Measurements from ENCODE around the gene ZC3H18.

The ZC3H18 gene

DNA sequence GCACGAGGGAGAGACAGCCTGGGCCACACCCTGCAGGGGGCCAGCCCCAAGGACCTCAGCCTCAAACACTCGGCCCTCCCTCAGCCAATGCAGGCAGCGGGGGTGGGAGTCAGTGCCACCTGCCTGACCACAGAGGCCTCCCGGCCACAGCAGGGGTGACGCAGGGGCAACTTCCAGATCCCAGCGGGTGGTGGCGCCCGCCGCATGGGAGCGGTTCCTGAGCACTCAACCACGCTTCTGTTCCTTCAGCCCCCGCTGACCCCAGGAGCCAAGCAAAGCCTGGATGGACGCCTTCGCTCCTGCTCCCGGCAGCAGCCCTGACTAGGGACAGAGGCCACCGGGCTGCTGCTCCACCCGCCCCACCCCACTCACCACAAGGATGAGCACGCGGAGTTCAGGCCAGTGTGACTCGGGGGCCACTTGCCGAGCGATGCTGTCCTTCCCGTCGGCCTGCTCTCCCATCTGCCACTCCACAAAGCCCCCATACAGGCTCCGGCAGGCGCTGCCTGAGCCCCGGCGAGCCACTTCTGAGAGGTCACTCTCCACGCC is 85.6 kb downstream of the ZC3H18 start:
- H3K36me3 ChIP-seq (ENCODE audit: control insufficient read depth, insufficient read depth, low read length, severe bottlenecking): peaks cover 76% of the 10 kb centered on the region
- no peak overlapping the region for H3K4me3 ChIP-seq (ENCODE audit: low read length)

GRCh38 chr16:88656291-88656980 is 86.2 kb downstream of the ZC3H18 start:
- peaks cover 1% of the 10 kb centered on the region for H3K4me1 ChIP-seq (ENCODE audit: control insufficient read depth, insufficient read depth, low read length)
- peak overlapping the region; percentile 22 for H3K9ac ChIP-seq (ENCODE audit: low read length)
- H3K4me3 ChIP-seq (ENCODE audit: low read length): no peak overlapping the region
- no peak for DNase-seq (ENCODE audit: low read depth)
- no peaks in the 10 kb centered on the region for H3K27me3 ChIP-seq (replicated peaks; ENCODE audit: control insufficient read depth, insufficient read depth, low read length)
- H3K36me3 ChIP-seq (ENCODE audit: control insufficient read depth, insufficient read depth, low read length, severe bottlenecking): peaks cover 76% of the 10 kb centered on the region
- no peaks in the 10 kb centered on the region for H3K9me3 ChIP-seq (ENCODE audit: control insufficient read depth, low read length)

More for the DNA sequence above, 85.6 kb downstream of the ZC3H18 start:
- H3K4me1 ChIP-seq (ENCODE audit: control insufficient read depth, insufficient read depth, low read length): peaks cover 6% of the 10 kb centered on the region
- H3K27me3 ChIP-seq (replicated peaks; ENCODE audit: control insufficient read depth, insufficient read depth, low read length): no peaks in the 10 kb centered on the region
- H3K9ac ChIP-seq (ENCODE audit: low read length): no peak overlapping the region
- H3K9me3 ChIP-seq (ENCODE audit: control insufficient read depth, low read length): no peaks in the 10 kb centered on the region
- no peak for DNase-seq (ENCODE audit: low read depth)

- Histone ChIP-seq H3K27me3 (replicated peaks; ENCODE audit: control insufficient read depth, insufficient read depth, low read length) (no peaks in the 10 kb centered on the region), H3K4me3 (ENCODE audit: low read length) (no peak overlapping the region), H3K9ac (ENCODE audit: low read length) (no peak overlapping the region), H3K4me1 (ENCODE audit: control insufficient read depth, insufficient read depth, low read length) (no peaks in the 10 kb centered on the region), H3K36me3 (ENCODE audit: control insufficient read depth, insufficient read depth, low read length, severe bottlenecking) (peaks cover 71% of the 10 kb centered on the region), H3K9me3 (ENCODE audit: control insufficient read depth, low read length) (no peaks in the 10 kb centered on the region)
- no peak for DNase-seq (ENCODE audit: low read depth)
Measured at GRCh38 chr16:88657371-88657770, 87.2 kb downstream of the ZC3H18 start.

GRCh38 chr16:88658714-88659113 is 88.5 kb downstream of the ZC3H18 start:
- no peaks in the 10 kb centered on the region for H3K9me3 ChIP-seq (ENCODE audit: control insufficient read depth, low read length)
- DNase-seq (ENCODE audit: low read depth): no peak
- no peaks in the 10 kb centered on the region for H3K4me1 ChIP-seq (ENCODE audit: control insufficient read depth, insufficient read depth, low read length)
- no peaks in the 10 kb centered on the region for H3K27me3 ChIP-seq (replicated peaks; ENCODE audit: control insufficient read depth, insufficient read depth, low read length)
- H3K36me3 ChIP-seq (ENCODE audit: control insufficient read depth, insufficient read depth, low read length, severe bottlenecking): peaks cover 57% of the 10 kb centered on the region
- H3K9ac ChIP-seq (ENCODE audit: low read length): peak overlapping the region; percentile 29
- H3K4me3 ChIP-seq (ENCODE audit: low read length): peak overlapping the region; percentile 58

- Histone ChIP-seq H3K9ac (ENCODE audit: low read length) (peak overlapping the region; percentile 29), H3K4me1 (ENCODE audit: control insufficient read depth, insufficient read depth, low read length) (peaks cover 3% of the 10 kb centered on the region), H3K36me3 (ENCODE audit: control insufficient read depth, insufficient read depth, low read length, severe bottlenecking) (peaks cover 53% of the 10 kb centered on the region), H3K4me3 (ENCODE audit: low read length) (peak overlapping the region; percentile 58), H3K9me3 (ENCODE audit: control insufficient read depth, low read length) (no peaks in the 10 kb centered on the region), H3K27me3 (replicated peaks; ENCODE audit: control insufficient read depth, insufficient read depth, low read length) (no peaks in the 10 kb centered on the region)
- DNase-seq (ENCODE audit: low read depth): no peak
Measured at GRCh38 chr16:88659160-88659559, 89.0 kb downstream of the ZC3H18 start.

DNA sequence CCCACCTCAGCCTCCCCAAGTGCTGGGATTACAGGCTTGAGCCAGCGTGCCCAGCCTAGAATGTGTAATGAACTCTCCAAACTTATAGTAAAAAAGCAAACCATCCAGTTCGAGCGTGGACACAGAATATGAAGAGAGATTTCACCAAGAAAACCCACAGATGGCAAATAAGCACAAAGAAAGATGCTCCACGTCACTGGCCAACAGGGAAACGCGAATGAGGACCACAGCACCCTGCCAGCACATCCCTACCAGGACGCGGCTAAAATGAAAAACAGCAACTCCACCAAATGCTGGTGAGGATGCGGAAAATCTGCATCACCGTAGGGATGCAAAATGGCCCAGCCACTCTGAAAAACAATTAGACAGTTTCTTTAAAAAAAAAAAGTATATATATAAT is 91.3 kb downstream of the ZC3H18 start:
- H3K9ac ChIP-seq (ENCODE audit: low read length): peak overlapping the region; percentile 72

GRCh38 chr16:88662222-88662842 is 92.1 kb downstream of the ZC3H18 start:
- Histone ChIP-seq H3K4me1 (ENCODE audit: control insufficient read depth, insufficient read depth, low read length) (peaks cover 13% of the 10 kb centered on the region), H3K27me3 (replicated peaks; ENCODE audit: control insufficient read depth, insufficient read depth, low read length) (no peaks in the 10 kb centered on the region), H3K36me3 (ENCODE audit: control insufficient read depth, insufficient read depth, low read length, severe bottlenecking) (peaks cover 25% of the 10 kb centered on the region), H3K9ac (ENCODE audit: low read length) (peak overlapping the region; percentile 99), H3K9me3 (ENCODE audit: control insufficient read depth, low read length) (no peaks in the 10 kb centered on the region), H3K4me3 (ENCODE audit: low read length) (peak overlapping the region; percentile 90)
- peak; percentile 44 for DNase-seq (ENCODE audit: low read depth)

More for the DNA sequence above, 91.3 kb downstream of the ZC3H18 start:
- Histone ChIP-seq H3K4me3 (ENCODE audit: low read length) (peak overlapping the region; percentile 90), H3K36me3 (ENCODE audit: control insufficient read depth, insufficient read depth, low read length, severe bottlenecking) (peaks cover 33% of the 10 kb centered on the region), H3K9me3 (ENCODE audit: control insufficient read depth, low read length) (no peaks in the 10 kb centered on the region), H3K27me3 (replicated peaks; ENCODE audit: control insufficient read depth, insufficient read depth, low read length) (no peaks in the 10 kb centered on the region), H3K4me1 (ENCODE audit: control insufficient read depth, insufficient read depth, low read length) (peaks cover 13% of the 10 kb centered on the region)
- DNase-seq (ENCODE audit: low read depth): no peak

DNA sequence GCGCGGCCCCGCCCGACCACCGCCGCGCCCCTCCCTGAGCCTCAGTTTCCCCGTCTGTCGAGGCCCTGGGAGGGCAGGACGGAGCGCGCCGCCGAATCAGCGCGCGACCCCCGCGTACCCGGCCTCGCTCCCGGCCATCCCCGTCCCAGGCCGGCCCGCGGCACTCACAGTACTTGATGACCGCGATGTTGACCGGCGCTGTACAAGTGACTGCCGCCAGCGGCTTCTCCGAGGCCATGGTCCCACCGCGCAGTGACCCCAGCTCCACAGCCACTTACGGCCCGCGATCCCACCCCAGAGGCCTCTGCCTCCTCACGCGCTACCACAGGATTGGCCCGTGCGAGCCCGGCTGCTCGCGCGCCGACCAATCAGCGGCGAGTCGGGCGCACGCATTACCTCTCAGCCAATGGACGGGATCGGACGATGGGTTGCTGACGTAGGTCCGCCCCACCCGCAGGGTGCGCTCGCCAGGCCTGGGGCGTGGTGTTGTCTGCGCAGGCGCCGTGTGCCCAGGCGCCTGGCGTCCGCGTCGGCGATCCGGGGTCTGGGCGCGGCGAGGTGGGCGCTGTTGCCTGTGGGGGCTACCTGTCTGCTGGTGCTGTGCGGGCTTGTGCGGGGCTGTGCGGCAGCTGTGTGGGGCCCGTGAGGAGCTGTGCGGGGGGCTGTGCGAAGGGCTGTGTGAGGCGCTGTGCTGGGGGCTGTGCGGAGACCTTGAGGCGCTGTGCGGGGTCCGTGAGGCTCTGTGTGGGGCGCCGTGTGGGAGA is 92.8 kb downstream of the ZC3H18 start, which contains the start of gene MVD:
Gene MVD (minus strand): TSS at position 249 of the 764 bp plus-strand sequence. CDS start 11 bp downstream, at position 238.
- Histone ChIP-seq H3K4me3 (ENCODE audit: low read length) (peak within 1 kb of the TSS; percentile 90), H3K9ac (ENCODE audit: low read length) (peak within 1 kb of the TSS; percentile 99), H3K36me3 (ENCODE audit: control insufficient read depth, insufficient read depth, low read length, severe bottlenecking) (peaks cover 18% of the 10 kb centered on the region), H3K4me1 (ENCODE audit: control insufficient read depth, insufficient read depth, low read length) (peaks cover 13% of the 10 kb centered on the region), H3K9me3 (ENCODE audit: control insufficient read depth, low read length) (no peaks in the 10 kb centered on the region), H3K27me3 (replicated peaks; ENCODE audit: control insufficient read depth, insufficient read depth, low read length) (no peaks in the 10 kb centered on the region)
- DNase-seq (ENCODE audit: low read depth): peak; percentile 99

GRCh38 chr16:88665148-88665547 is 94.9 kb downstream of the ZC3H18 start:
- no peak overlapping the region for H3K9ac ChIP-seq (ENCODE audit: low read length)
- H3K4me1 ChIP-seq (ENCODE audit: control insufficient read depth, insufficient read depth, low read length): peaks cover 18% of the 10 kb centered on the region
- H3K9me3 ChIP-seq (ENCODE audit: control insufficient read depth, low read length): no peaks in the 10 kb centered on the region
- H3K4me3 ChIP-seq (ENCODE audit: low read length): peak overlapping the region; percentile 3
- peaks cover 4% of the 10 kb centered on the region for H3K36me3 ChIP-seq (ENCODE audit: control insufficient read depth, insufficient read depth, low read length, severe bottlenecking)
- no peak for DNase-seq (ENCODE audit: low read depth)
- no peaks in the 10 kb centered on the region for H3K27me3 ChIP-seq (replicated peaks; ENCODE audit: control insufficient read depth, insufficient read depth, low read length)

GRCh38 chr16:88665570-88665969 is 95.4 kb downstream of the ZC3H18 start:
- no peak overlapping the region for H3K4me3 ChIP-seq (ENCODE audit: low read length)
- no peak for DNase-seq (ENCODE audit: low read depth)
- H3K9ac ChIP-seq (ENCODE audit: low read length): no peak overlapping the region
- peaks cover 4% of the 10 kb centered on the region for H3K36me3 ChIP-seq (ENCODE audit: control insufficient read depth, insufficient read depth, low read length, severe bottlenecking)
- H3K9me3 ChIP-seq (ENCODE audit: control insufficient read depth, low read length): no peaks in the 10 kb centered on the region
- H3K27me3 ChIP-seq (replicated peaks; ENCODE audit: control insufficient read depth, insufficient read depth, low read length): no peaks in the 10 kb centered on the region
- H3K4me1 ChIP-seq (ENCODE audit: control insufficient read depth, insufficient read depth, low read length): peaks cover 22% of the 10 kb centered on the region

DNA sequence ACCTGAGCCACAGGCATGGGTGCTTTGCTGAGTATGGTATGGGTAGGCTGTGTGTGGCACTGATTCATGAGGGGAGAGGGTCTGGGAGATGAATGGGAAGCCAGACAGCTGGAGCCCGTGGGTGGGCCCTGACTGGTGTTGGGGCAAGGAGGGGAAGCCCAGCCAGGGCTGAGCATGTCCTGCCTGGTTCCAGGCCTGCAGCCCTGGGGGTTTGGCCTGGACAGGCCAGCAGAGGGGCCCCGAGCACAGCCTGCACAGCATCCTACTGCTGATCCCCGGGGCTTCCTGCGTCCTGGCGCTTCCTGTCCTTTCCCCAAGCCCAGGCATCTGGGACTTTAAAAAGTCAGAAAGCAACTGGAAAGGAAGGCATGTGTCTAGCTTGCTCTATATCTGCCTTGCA is 97.3 kb downstream of the ZC3H18 start:
- peaks cover 4% of the 10 kb centered on the region for H3K36me3 ChIP-seq (ENCODE audit: control insufficient read depth, insufficient read depth, low read length, severe bottlenecking)
- H3K4me1 ChIP-seq (ENCODE audit: control insufficient read depth, insufficient read depth, low read length): peaks cover 23% of the 10 kb centered on the region
- DNase-seq (ENCODE audit: low read depth): no peak
- no peak overlapping the region for H3K9ac ChIP-seq (ENCODE audit: low read length)
- H3K9me3 ChIP-seq (ENCODE audit: control insufficient read depth, low read length): no peaks in the 10 kb centered on the region
- H3K4me3 ChIP-seq (ENCODE audit: low read length): no peak overlapping the region
- H3K27me3 ChIP-seq (replicated peaks; ENCODE audit: control insufficient read depth, insufficient read depth, low read length): no peaks in the 10 kb centered on the region

Data from adipocyte (in vitro differentiated cells).